Suppressor macrophage treated with lipopolysaccharide for 4 hours (primary cell): ENCODE measurements around the gene HHAT.

ENCODE experiments used
- DNase-seq: peaks from one replicate; pipeline ENCODE4 v3.0.0-alpha.2; 2020

The HHAT gene

GRCh38 chr1:210500831-210501230 lies 172.1 kb downstream of the HHAT start:
- DNase-seq = no peak

GRCh38 chr1:210504286-210504685 lies 175.6 kb downstream of the HHAT start:
- DNase-seq = no peak

DNA sequence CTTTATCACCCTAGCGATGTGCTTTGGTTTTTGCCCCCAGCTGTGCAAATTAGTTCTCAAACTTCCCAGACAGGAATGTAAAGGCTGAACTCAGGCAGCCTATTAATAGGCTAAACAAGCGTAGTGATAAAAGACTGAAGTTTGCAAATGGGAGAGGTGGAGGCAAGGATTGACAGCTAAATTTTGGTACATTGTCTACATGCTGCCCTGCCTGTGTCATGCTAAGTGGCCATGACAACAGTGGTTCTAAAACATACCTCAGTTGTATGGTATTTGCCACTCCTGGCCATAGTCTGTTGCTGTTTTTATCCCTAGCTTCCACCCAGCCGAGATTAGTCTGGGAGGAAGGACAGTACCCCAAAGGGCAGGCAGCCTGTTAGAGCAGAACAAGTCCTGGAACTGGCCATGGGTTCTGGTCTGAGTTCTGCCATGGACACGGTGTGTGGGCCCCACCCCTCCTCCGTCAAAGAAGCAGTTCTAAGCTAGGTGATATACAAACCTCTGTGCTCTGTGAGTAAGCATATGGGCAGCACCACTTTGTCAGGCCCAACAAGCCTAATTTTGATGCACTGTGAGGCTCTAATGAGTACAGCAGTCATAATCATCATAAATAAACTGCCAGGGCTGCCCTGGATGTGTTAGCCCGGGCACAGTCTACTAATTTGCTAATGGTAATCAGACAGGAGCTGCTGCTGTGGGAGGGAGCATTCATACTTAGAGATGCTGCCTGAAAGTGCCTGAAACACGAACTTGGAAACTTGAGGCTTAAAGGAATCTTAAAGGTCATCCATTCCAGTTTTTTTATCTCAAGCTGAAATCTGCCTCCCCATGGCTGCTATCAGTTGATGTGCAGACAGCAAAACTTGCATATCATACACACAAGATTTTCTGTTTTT lies 177.1 kb downstream of the HHAT start:
- no peak for DNase-seq

- DNase-seq = no peak
Measured at GRCh38 chr1:210506689-210507088, 178.0 kb downstream of the HHAT start.

DNA sequence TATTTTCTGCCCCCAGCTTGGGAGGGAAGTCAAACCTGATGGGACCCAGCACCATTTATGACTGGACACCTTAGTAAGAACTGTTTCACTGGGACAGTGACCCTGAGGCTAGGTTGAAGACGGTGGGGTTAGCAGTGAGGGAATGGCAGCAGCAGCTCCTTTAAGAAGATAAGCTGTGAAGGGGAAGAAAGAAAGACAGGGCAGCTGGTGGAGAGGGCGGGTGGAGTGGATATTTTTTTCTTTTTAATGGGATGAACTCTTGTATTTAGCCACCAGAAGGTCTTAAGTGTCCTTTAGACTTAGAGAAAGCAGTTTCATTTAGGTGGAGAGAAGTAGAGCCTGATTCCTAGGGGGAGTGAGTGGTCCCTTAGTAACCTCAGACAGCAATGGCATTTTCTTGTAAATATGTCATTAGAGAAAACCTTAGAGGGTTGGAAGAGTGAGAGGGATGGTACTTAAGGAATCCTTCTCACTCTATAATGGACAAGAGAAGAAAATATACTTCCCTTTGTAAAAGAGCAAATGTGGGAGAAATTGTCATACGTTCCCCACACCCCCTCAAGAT lies 187.5 kb downstream of the HHAT start:
- DNase-seq = no peak

DNA sequence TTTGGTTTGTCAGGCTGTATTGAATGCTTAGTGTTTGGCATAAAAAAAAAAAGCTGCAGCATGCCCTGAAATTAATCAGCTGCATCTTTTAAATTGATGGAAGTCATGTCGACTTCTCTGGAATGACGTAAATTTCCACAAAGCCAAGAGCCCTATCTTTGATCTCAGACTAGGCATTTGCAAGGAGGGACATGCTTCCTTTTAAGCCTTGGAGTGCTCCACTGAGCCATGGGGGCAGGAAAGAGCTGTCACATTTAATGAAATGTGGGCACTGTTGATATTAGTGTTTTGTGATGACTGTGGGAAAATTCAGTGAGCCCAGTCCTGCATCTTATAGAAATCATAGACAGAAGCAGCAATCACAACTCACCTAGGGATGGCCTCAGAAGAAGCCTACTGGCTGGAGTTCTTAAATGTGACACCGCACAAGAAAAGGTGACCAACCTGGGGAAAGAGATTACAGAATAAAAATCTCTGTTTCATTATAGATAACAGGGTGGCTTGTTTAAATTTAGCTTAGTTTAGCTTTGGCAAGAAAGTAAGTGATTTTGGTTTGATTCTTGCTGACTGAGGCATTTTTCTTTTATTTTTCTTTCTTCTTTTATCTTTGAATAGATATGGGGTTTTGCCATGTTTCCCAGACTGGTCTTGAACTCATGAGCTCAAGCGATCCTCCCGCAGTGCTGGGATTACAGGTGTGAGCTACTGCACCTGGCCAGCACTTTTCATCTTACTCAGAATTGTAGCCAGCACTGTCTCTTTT lies 188.2 kb downstream of the HHAT start:
- no peak for DNase-seq

- DNase-seq = no peak
Measured at GRCh38 chr1:210523830-210524229, 195.1 kb downstream of the HHAT start.

DNA sequence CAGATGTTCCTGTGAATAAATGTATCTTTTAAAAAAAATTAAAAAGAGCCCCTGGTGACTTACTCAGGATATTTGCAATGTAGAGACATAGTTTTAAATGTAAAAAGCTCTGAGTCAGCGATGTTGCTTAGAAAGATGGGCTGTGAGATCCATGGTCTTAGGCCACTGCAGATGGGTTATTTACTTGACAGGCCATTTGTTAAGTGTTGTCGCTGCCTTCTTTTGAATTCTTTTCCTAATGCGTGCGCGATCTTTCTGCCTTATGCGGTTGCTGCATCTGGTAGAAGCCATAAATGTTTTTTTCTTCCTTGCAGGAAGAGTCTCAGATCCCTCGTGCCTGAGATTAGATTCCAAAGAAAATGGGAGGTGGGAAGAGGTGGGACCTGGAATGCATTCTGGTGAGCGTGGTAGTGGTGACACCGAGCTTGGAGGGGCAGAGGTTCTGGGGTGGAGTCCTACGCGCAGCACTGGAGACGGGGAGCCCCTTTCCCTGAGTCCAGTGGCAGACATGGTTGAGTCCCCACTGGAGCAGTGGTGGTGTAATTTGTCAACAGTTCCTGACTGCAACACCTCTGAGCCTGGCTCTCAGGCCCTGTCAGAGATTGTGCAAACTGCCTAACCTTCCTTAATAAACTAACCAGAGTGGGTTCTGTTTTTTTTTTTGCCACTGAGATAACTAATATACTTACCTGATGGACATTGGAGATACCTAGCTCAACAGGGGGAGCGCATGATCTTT lies 197.2 kb downstream of the HHAT start:
- DNase-seq = no peak

- no peak for DNase-seq
Measured at GRCh38 chr1:210527091-210527490, 198.4 kb downstream of the HHAT start.

DNA sequence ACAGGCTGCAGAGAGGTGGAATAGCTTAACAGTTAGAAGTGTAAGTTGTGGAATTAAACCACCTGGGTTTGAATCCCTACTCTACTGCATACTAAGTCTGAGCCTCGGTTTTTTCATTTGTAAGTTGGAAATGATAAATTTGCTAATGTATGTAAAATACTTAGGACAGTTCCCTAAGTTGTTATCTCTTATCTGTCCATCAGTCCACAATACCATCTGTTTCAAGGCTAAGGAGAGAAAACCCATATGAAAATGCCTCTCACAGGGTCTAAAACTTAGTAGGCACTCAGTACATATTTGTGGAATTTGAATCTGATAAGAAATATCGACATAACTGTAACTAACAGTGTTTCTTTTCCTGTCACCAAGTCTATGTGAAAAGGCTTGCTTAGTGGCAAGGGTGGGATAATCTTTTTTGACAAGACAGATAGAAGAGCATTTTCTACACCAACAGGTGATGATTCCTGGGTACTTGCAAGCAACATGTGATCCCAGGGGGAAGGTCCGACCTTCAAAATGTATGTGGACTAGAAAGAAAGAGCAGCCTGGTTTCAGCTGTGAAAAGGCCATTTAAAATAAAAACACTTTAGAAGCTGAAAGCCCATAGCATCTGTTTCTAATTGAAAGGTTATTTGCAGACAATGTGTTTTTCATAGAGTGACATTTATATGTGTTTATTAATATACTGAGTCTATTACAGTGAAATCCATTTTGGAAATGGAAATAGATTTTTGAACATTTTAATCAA lies 202.9 kb downstream of the HHAT start:
- no peak for DNase-seq

GRCh38 chr1:210532223-210532598 lies 203.5 kb downstream of the HHAT start:
- no peak for DNase-seq

- DNase-seq = no peak
Measured at GRCh38 chr1:210535761-210536160, 207.1 kb downstream of the HHAT start.

DNA sequence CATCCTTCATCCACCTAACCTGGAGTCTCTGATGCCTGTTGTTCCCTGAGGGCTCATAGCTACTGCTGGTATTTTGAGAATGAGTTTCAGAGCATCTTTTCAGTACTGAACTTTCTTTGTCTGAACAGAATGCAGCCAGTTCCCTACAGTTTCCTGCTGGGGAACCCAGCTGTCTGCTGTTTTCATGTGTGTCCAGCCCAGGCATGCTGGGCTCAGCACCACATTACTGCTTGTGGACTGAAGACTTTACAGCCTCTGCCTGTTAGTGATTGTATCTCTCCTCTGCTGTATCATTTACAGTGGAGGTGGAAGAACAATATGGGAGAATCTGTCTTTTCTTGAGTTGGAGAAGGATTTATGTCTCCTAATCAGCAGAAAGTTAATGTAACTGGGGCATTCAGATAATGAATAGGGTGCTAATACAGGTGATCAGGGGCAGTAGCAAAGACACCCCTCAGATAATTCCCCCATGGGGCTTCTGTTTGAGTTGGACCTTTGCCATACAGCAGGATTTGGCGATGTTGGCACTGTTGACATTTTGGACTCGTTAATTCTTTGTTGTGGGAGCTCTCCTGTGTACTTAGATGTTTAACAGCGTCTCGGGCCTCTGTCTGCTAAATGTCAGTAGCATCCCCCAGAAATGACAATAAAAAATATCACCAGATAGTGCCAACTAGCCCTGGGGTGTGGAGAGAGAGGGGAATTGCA lies 207.7 kb downstream of the HHAT start:
- no peak for DNase-seq

- DNase-seq = no peak
Measured at GRCh38 chr1:210540288-210540687, 211.6 kb downstream of the HHAT start.

DNA sequence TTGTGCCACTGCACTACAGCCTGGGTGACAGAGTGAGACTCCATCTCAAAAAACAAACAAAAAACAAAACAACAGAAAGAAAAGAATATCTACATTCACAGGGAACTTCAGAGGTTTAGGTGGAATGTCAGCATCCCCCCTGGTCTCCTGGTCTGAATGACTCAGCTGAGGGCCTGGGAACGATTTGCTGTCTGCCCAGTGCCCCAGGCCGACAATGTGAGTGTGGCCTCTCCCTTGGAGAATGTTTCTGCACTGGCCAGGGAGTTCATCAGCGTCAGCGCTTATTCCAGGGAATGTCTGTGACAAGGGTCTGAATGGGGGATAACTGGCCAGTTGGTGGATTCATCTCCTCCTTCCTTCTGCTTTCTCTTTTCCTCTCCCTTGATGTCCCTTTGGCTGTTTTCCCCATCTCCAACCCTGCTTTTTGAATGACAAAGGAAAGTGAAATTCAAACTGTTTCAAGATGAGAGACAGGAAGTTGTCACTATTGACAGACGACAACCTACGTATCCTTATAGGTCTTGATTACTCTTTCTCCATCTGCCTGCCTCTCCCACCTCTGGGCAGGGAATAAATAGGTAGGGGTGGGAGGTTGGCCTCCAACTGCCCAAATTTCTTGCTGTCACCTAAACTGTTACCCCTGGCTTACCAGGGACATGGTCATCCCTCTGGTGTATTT lies 213.1 kb downstream of the HHAT start:
- DNase-seq = no peak

GRCh38 chr1:210551899-210552298 lies 223.2 kb downstream of the HHAT start:
- DNase-seq = no peak

DNA sequence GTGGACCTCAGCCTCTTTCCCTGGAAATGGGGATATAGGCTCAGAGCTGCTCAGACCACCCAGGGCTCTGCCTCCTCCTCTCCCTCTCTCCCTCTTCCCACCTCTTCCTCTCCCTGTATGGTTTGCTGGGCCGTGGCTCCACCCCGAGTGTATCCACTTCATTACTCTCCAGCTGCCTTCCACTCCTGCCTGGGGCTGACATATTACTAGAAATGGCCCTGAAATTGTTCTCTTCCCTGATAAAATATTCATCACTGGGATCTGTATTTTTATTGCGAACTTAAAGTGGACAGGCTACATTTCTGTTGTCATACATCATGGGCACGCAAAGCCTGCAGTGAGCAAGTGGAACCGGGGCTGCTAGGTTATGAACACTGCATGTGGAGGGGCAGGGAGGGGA lies 225.0 kb downstream of the HHAT start:
- DNase-seq = no peak

GRCh38 chr1:210554382-210554781 lies 225.7 kb downstream of the HHAT start:
- DNase-seq = no peak

DNA sequence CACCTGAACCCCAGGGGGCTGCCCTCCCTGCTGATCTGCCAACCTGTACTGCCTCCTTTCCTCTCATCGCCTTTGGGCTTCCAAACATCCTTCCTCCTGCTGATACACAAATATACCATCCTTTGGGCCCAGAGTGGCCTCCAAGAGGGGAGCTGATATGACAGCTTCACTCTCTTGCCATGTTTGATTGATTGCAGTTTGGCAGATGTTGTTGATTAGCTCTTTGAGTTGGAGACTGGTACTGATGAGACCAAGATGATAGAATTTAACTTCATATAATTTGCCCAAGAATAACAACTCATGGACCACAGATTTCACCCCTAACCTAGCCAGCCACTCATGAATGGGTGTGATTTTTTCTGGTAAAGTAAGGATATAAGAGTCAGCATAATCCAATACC lies 227.8 kb downstream of the HHAT start:
- no peak for DNase-seq

DNA sequence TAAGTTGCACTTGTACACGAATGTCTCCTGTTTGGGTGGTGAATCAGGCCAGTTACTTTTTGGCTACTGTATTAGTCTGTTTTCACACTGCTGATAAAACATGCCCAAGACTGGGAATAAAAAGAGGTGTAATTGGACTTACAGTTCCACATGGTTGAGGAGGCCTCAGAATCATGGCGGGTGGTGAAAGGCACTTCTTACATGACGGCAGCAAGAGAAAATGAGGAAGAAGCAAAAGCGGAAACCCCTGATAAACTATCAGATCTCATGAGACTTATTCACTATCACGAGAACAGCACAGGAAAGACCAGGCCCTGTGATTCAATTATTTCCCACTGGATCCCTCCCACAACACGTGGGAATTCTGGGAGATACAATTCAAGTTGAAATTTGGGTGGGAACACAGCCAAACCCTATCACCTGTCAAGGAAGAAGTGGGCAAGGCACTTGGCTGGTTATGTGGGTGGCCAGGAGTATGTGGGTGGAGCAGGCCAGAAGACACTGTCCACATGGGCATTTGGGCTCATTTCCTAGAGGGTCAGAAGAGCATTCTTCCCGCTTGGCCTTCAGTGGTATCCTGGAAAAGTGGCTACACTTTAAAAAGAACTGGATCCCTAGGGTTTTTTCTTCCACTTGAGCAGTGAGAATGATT lies 228.8 kb downstream of the HHAT start:
- no peak for DNase-seq

- no peak for DNase-seq
Measured at GRCh38 chr1:210558302-210558701, 229.6 kb downstream of the HHAT start.
